Neutrophil (primary cell): Measurements from ENCODE around the gene VAPA.

Experiments used
- H3K27ac ChIP-seq: fragments of 200-600 bp; sonication (generic); 2 replicates; pipeline ENCODE4 v1.5.1; 2016; ENCODE audit warnings: mild to moderate bottlenecking, moderate library complexity
- H3K27me3 ChIP-seq: fragments of 200-600 bp; sonication (generic); 2 replicates; pipeline ENCODE4 v1.6.0; 2016; ENCODE audit warnings: mild to moderate bottlenecking
- H3K36me3 ChIP-seq: fragments of 200-600 bp; sonication (generic); 2 replicates; pipeline ENCODE4 v1.5.1; 2017
- H3K4me1 ChIP-seq, 2 experiments: fragments of 200-600 bp in 1 of 2; sonication (generic) in 1 of 2; 1 replicate in 1 of 2; 2 replicates in 1 of 2; pipeline versions ENCODE4 v1.5.1 to v1.6.1; 2013 to 2016; ENCODE audit warnings: low read depth in 1 of 2, low read length in 1 of 2, mild to moderate bottlenecking in 1 of 2, moderate library complexity in 1 of 2; ENCODE audit not compliant: control insufficient read depth in 1 of 2, insufficient read depth in 1 of 2
- H3K4me3 ChIP-seq, 2 experiments: fragments of 200-600 bp in 1 of 2; sonication (generic) in 1 of 2; 1 replicate in 1 of 2; 2 replicates in 1 of 2; pipeline ENCODE4 v1.5.1; 2013 to 2016; ENCODE audit warnings: low read depth in 1 of 2, low read length in 1 of 2, mild to moderate bottlenecking in 1 of 2, moderate library complexity in 1 of 2
- H3K9me3 ChIP-seq: fragments of 200-600 bp; sonication (generic); 2 replicates; pipeline ENCODE4 v1.5.1; 2016
- CTCF ChIP-seq: fragments of 200-600 bp; sonication (generic); IDR thresholded peaks from 2 replicates; pipeline ENCODE4 v1.5.1; 2016; ENCODE audit warnings: antibody characterized with exemption

Gene VAPA

GRCh38 chr18:9994026-9994570 lies 80.3 kb downstream of the VAPA start:
- H3K36me3 ChIP-seq, result no peaks in the 10 kb centered on the region
- TF ChIP-seq CTCF, result no peak
- peaks cover 0 to 8% of the 10 kb centered on the region in 2 experiments for H3K4me1 ChIP-seq
- H3K27ac ChIP-seq, result no peak overlapping the region
- no peak overlapping the region for H3K4me3 ChIP-seq
- no peaks in the 10 kb centered on the region for H3K9me3 ChIP-seq
- H3K27me3 ChIP-seq, result no peaks in the 10 kb centered on the region

GRCh38 chr18:9994701-9995235 lies 81.0 kb downstream of the VAPA start:
- peaks cover 0 to 2% of the 10 kb centered on the region in 2 experiments for H3K4me1 ChIP-seq
- no peaks in the 10 kb centered on the region for H3K27me3 ChIP-seq
- no peak overlapping the region for H3K4me3 ChIP-seq
- peaks cover 4% of the 10 kb centered on the region for H3K9me3 ChIP-seq
- H3K36me3 ChIP-seq, result no peaks in the 10 kb centered on the region
- TF ChIP-seq CTCF, result no peak
- no peak overlapping the region for H3K27ac ChIP-seq

- H3K4me3 ChIP-seq, result no peak overlapping the region
- no peaks in the 10 kb centered on the region for H3K36me3 ChIP-seq
- no peak for TF ChIP-seq CTCF
- peaks cover 6% of the 10 kb centered on the region for H3K9me3 ChIP-seq
- no peaks in the 10 kb centered on the region for H3K27me3 ChIP-seq
- no peaks in the 10 kb centered on the region for H3K4me1 ChIP-seq
- no peak overlapping the region for H3K27ac ChIP-seq
Observed at GRCh38 chr18:9995631-9996030, 81.8 kb downstream of the VAPA start.

GRCh38 chr18:9996094-9996493 lies 82.3 kb downstream of the VAPA start:
- no peak for TF ChIP-seq CTCF
- Histone ChIP-seq H3K9me3 (peaks cover 6% of the 10 kb centered on the region), H3K4me1 (no peaks in the 10 kb centered on the region), H3K27ac (no peak overlapping the region), H3K4me3 (no peak overlapping the region), H3K36me3 (no peaks in the 10 kb centered on the region), H3K27me3 (no peaks in the 10 kb centered on the region)

- TF ChIP-seq CTCF, result no peak
- peaks cover 6% of the 10 kb centered on the region for H3K9me3 ChIP-seq
- H3K4me3 ChIP-seq, result no peak overlapping the region
- peaks cover 4 to 5% of the 10 kb centered on the region in 2 experiments for H3K4me1 ChIP-seq
- no peaks in the 10 kb centered on the region for H3K36me3 ChIP-seq
- no peaks in the 10 kb centered on the region for H3K27me3 ChIP-seq
- H3K27ac ChIP-seq, result no peak overlapping the region
Observed at GRCh38 chr18:9997711-9998110, 83.9 kb downstream of the VAPA start.
